ENCODE data around the gene NEK5.

GRCh38 chr13:52118595-52118994, 10.3 kb downstream of the NEK5 start:
- TF ChIP-seq POLR2A (IDR thresholded peaks at IDR 0.05) (no peak), POLR2AphosphoS5 (IDR thresholded peaks at IDR 0.05) (no peak)

All from prostate gland (tissue), 1 donor.